Ishikawa (cell line): ENCODE results near the gene CAMTA1.

Experiments
- CEBPB ChIP-seq: IDR thresholded peaks from 2 replicates; pipeline ENCODE4 v1.6.1; 2012
- CREB1 ChIP-seq: IDR thresholded peaks from 2 replicates; pipeline ENCODE4 v1.6.1; 2012; ENCODE audit warnings: low read depth
- EGR1 ChIP-seq: IDR thresholded peaks from 2 replicates; pipeline ENCODE4 v1.6.1; 2012
- EP300 ChIP-seq: IDR thresholded peaks from 2 replicates; pipeline ENCODE4 v1.6.1; 2012; ENCODE audit warnings: borderline replicate concordance
- FOXM1 ChIP-seq: IDR thresholded peaks from 2 replicates; pipeline ENCODE4 v1.6.1; 2012; ENCODE audit warnings: low read depth, borderline replicate concordance
- MAX ChIP-seq: IDR thresholded peaks from 2 replicates; pipeline ENCODE4 v1.6.1; 2012
- NFIC ChIP-seq: IDR thresholded peaks from 2 replicates; pipeline ENCODE4 v1.6.1; 2012
- RAD21 ChIP-seq: IDR thresholded peaks from 2 replicates; pipeline ENCODE4 v1.6.1; 2012; ENCODE audit warnings: low read depth
- REST ChIP-seq: IDR thresholded peaks from 2 replicates; pipeline ENCODE4 v1.6.1; 2012; ENCODE audit warnings: low read depth, mild to moderate bottlenecking
- TEAD4 ChIP-seq: IDR thresholded peaks from 2 replicates; pipeline ENCODE4 v1.6.1; 2012
- USF1 ChIP-seq: IDR thresholded peaks from 2 replicates; pipeline ENCODE4 v1.6.1; 2012
- YY1 ChIP-seq: IDR thresholded peaks from 2 replicates; pipeline ENCODE4 v1.6.1; 2012; ENCODE audit warnings: low read depth

- TF ChIP-seq MAX (no peak), CREB1 (no peak), REST (no peak), FOXM1 (no peak), RAD21 (no peak), NFIC (no peak), USF1 (no peak), EP300 (no peak), TEAD4 (no peak), EGR1 (no peak), YY1 (no peak), CEBPB (no peak)
Observed at GRCh38 chr1:7560601-7561181, 775.4 kb downstream of the CAMTA1 start.
